WTC11 (cell line): Measurements from ENCODE around the gene PPP1R1B. TPM values are rescaled to one million over a fixed set of nuclear protein-coding genes. Genes with fewer than 3 reads are reported as not detected.

Experiments
- ATAC-seq: fragments of 200-7000 bp; cut with Tn5 transposase; 2 replicates; pipeline ENCODE4 v1.10.0; 2021; ENCODE audit warnings: mild to moderate bottlenecking, moderate library complexity
- CTCF ChIA-PET: fragments of 300-600 bp; sonication (Branson Sonifier 250); formaldehyde crosslinking; loops from one replicate; lab custom pipeline; 2021; ENCODE audit warnings: antibody characterized with exemption; lab: Charles Lee
- POLR2A ChIA-PET: fragments of 350-600 bp; sonication (Branson Sonifier 250); formaldehyde crosslinking; loops from one replicate; lab custom pipeline; 2021; ENCODE audit warnings: antibody characterized with exemption; lab: Charles Lee
- DNase-seq: peaks from one replicate; pipeline ENCODE4 v3.0.0; 2021; ENCODE audit warnings: low spot score
- H3K27ac Mint-ChIP-seq: 2 replicates; pipeline ENCODE4 v1.8.0; 2021; ENCODE audit warnings: mixed read lengths
- H3K27me3 Mint-ChIP-seq: 2 replicates; pipeline ENCODE4 v1.8.0; 2021; ENCODE audit warnings: low read depth, mild to moderate bottlenecking, moderate library complexity, mixed read lengths
- H3K36me3 Mint-ChIP-seq: 2 replicates; pipeline ENCODE4 v1.8.0; 2021; ENCODE audit warnings: mixed read lengths
- H3K4me1 Mint-ChIP-seq: 2 replicates; pipeline ENCODE4 v1.8.0; 2022; ENCODE audit warnings: mixed read lengths
- H3K4me3 Mint-ChIP-seq: 2 replicates; pipeline ENCODE4 v1.8.0; 2021; ENCODE audit warnings: mild to moderate bottlenecking, moderate library complexity, mixed read lengths
- H3K9me3 Mint-ChIP-seq: 2 replicates; pipeline ENCODE4 v1.8.0; 2021; ENCODE audit warnings: mixed read lengths
- AR ChIP-seq: fragments of 250-450 bp; sonication (Bioruptor Pico); IDR thresholded peaks from 2 replicates; pipeline ENCODE4 v1.9.0; 2021; ENCODE audit warnings: mild to moderate bottlenecking
- E2F1 ChIP-seq: sonication (generic); formaldehyde crosslinking; IDR thresholded peaks from 2 replicates; pipeline ENCODE4 v1.8.0; 2022; ENCODE audit warnings: mild to moderate bottlenecking, missing genetic modification reagents
- FOXP4 ChIP-seq: sonication (generic); formaldehyde crosslinking; IDR thresholded peaks from 2 replicates; pipeline ENCODE4 v1.8.0; 2022; ENCODE audit warnings: mild to moderate bottlenecking, missing genetic modification reagents
- GTF2I ChIP-seq: fragments of 250-450 bp; sonication (Bioruptor Pico); conservative IDR thresholded peaks from 2 replicates; pipeline ENCODE4 v1.4.0; 2021; ENCODE audit warnings: mild to moderate bottlenecking
- HMGA2 ChIP-seq: fragments of 250-450 bp; sonication (Bioruptor Pico); IDR thresholded peaks from 2 replicates; pipeline ENCODE4 v1.4.0; 2021; ENCODE audit warnings: mild to moderate bottlenecking, moderate library complexity
- IRF2 ChIP-seq: sonication (generic); formaldehyde crosslinking; IDR thresholded peaks from 2 replicates; pipeline ENCODE4 v1.8.0; 2022; ENCODE audit warnings: low read depth, missing genetic modification reagents, borderline replicate concordance
- MAX ChIP-seq: sonication (generic); formaldehyde crosslinking; IDR thresholded peaks from 2 replicates; pipeline ENCODE4 v1.8.0; 2022; ENCODE audit warnings: mild to moderate bottlenecking, missing genetic modification reagents
- MYBL2 ChIP-seq: sonication (generic); formaldehyde crosslinking; IDR thresholded peaks from 2 replicates; pipeline ENCODE4 v1.8.1; 2023; ENCODE audit warnings: mild to moderate bottlenecking, moderate library complexity, missing genetic modification reagents
- NFE2L1 ChIP-seq: sonication (generic); formaldehyde crosslinking; IDR thresholded peaks from 2 replicates; pipeline ENCODE4 v1.8.1; 2023; ENCODE audit warnings: missing genetic modification reagents
- NR3C1 ChIP-seq: sonication (generic); formaldehyde crosslinking; conservative IDR thresholded peaks from 2 replicates; pipeline ENCODE4 v1.8.1; 2023; ENCODE audit warnings: low read depth, mild to moderate bottlenecking, missing genetic modification reagents
- PRRX2 ChIP-seq: fragments of 250-450 bp; sonication (Bioruptor Pico); IDR thresholded peaks from 2 replicates; pipeline ENCODE4 v1.8.0; 2021; ENCODE audit warnings: mild to moderate bottlenecking
- SOX15 ChIP-seq: fragments of 250-450 bp; sonication (Bioruptor Pico); IDR thresholded peaks from 2 replicates; pipeline ENCODE4 v1.9.0; 2021; ENCODE audit warnings: mild to moderate bottlenecking
- STAT6 ChIP-seq: sonication (generic); formaldehyde crosslinking; conservative IDR thresholded peaks from 2 replicates; pipeline ENCODE4 v1.8.1; 2023; ENCODE audit warnings: mild to moderate bottlenecking, low read depth, missing genetic modification reagents, moderate library complexity
- TEAD1 ChIP-seq: sonication (generic); formaldehyde crosslinking; IDR thresholded peaks from 2 replicates; pipeline ENCODE4 v1.8.0; 2022; ENCODE audit warnings: mild to moderate bottlenecking, missing genetic modification reagents
- TP53 ChIP-seq: sonication (generic); formaldehyde crosslinking; IDR thresholded peaks from 2 replicates; pipeline ENCODE4 v1.8.1; 2023; ENCODE audit warnings: mild to moderate bottlenecking, missing genetic modification reagents
- USF1 ChIP-seq: sonication (generic); formaldehyde crosslinking; IDR thresholded peaks from 2 replicates; pipeline ENCODE4 v1.8.0; 2022; ENCODE audit warnings: mild to moderate bottlenecking, missing genetic modification reagents
- ZNF281 ChIP-seq: sonication (generic); formaldehyde crosslinking; IDR thresholded peaks from 2 replicates; pipeline ENCODE4 v1.8.0; 2023; ENCODE audit warnings: mild to moderate bottlenecking, missing genetic modification reagents
- ZSCAN18 ChIP-seq: fragments of 250-450 bp; sonication (Bioruptor Pico); IDR thresholded peaks from 2 replicates; pipeline ENCODE4 v2.1.2; 2022; ENCODE audit warnings: mild to moderate bottlenecking, moderate library complexity
- total RNA-seq: library from RNA; stranded (reverse); gene quantifications from 3 replicates; pipeline ENCODE4 v1.2.3, GENCODE V29; 2021

The PPP1R1B gene
- total RNA-seq, 1 experiment from 2014 or later, result 20.5 TPM

- TF ChIP-seq ZNF281 (CRISPR knock-in tag), result no peak
Observed at GRCh38 chr17:39636927-39637736, 10.4 kb downstream of the PPP1R1B start, which contains the start of gene STARD3 (continued).

GRCh38 chr17:39638317-39638716 lies 11.6 kb downstream of the PPP1R1B start:
- peaks cover 65% of the 10 kb centered on the region for H3K4me1 Mint-ChIP-seq
- no peaks in the 10 kb centered on the region for H3K27me3 Mint-ChIP-seq
- no peak for TF ChIP-seq AR
- TF ChIP-seq GTF2I, result no peak
- ChIA-PET CTCF (interaction anchor here (0.7 to 23.6 kb wide), 7 partner anchors 10 to 73 kb away, joined by 3 to 851 read pairs (median 6); partner anchors contain the start of gene PNMT), POLR2A (no interaction called here)
- no peaks in the 10 kb centered on the region for H3K9me3 Mint-ChIP-seq
- H3K36me3 Mint-ChIP-seq, result no peaks in the 10 kb centered on the region
- peak overlapping the region; percentile 76 for H3K4me3 Mint-ChIP-seq
- no peak for DNase-seq
- no peak for ATAC-seq
- H3K27ac Mint-ChIP-seq, result no peak overlapping the region

GRCh38 chr17:39639043-39639442 lies 12.3 kb downstream of the PPP1R1B start:
- no peaks in the 10 kb centered on the region for H3K9me3 Mint-ChIP-seq
- DNase-seq (no peak), ATAC-seq (no peak)
- H3K36me3 Mint-ChIP-seq, result no peaks in the 10 kb centered on the region
- no peaks in the 10 kb centered on the region for H3K27me3 Mint-ChIP-seq
- ChIA-PET POLR2A (no interaction called here), CTCF (interaction anchor here (0.7 to 23.6 kb wide), 6 partner anchors 8 to 91 kb away, joined by 3 to 851 read pairs (median 8); no protein-coding TSS in a partner anchor)
- peaks cover 68% of the 10 kb centered on the region for H3K4me1 Mint-ChIP-seq
- H3K27ac Mint-ChIP-seq, result no peak overlapping the region
- H3K4me3 Mint-ChIP-seq, result no peak overlapping the region
- TF ChIP-seq TEAD1 (CRISPR knock-in tag), result no peak
- TF ChIP-seq HMGA2 (CRISPR knock-in tag), result no peak
- TF ChIP-seq GTF2I, result no peak
- no peak for TF ChIP-seq E2F1 (CRISPR knock-in tag)
- no peak for TF ChIP-seq STAT6 (CRISPR knock-in tag)
- TF ChIP-seq NFE2L1, result no peak
- no peak for TF ChIP-seq ZSCAN18 (CRISPR knock-in tag)
- TF ChIP-seq USF1 (CRISPR knock-in tag), result no peak
- TF ChIP-seq TP53 (CRISPR knock-in tag), result no peak
- TF ChIP-seq MAX (CRISPR knock-in tag), result no peak
- no peak for TF ChIP-seq IRF2 (CRISPR knock-in tag)
- no peak for TF ChIP-seq SOX15
- TF ChIP-seq FOXP4, result no peak
- TF ChIP-seq MYBL2, result no peak
- TF ChIP-seq PRRX2 (CRISPR knock-in tag), result no peak
- TF ChIP-seq NR3C1, result no peak
